NCI-H1436 treated with DMSO at 0.1 percent for 48 hours (cell line): ENCODE measurements around the gene RNASEH2A.
A peak's percentile ranks its signal among the peaks of the same experiment; 100 is the strongest.

ENCODE experiments used
- DNase-seq: peaks from one replicate; lab custom pipeline; 2025; lab: John Stamatoyannopoulos, UW

The RNASEH2A gene

DNA sequence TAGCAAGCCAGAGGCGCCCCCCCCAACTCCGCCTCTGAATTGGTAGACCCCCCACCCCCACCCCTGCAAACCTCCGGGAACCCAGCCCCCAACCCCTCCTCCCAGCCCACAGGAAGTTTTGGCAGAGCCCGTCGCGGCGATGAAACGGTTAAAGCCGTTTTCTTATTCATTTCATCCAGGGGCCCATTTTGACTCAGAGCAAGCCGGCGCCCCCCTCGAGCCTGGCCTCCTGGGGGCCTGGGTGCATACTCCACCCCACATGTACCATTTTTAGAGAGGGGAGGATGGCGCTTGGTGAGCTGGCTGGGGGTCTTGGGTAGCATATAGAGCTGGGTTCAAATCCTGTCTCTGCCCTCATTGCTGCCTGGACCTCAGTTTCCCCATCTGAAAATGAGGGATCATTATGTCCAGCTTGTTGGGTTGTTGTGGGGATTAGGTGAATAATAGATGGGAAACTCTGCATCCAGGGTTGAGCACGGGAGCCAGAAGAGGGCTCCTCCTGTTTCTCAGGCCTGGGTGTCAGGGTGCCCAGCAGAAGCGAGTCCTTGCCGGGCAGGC lies 23.0 kb upstream of the RNASEH2A start:
- no peak for DNase-seq

DNA sequence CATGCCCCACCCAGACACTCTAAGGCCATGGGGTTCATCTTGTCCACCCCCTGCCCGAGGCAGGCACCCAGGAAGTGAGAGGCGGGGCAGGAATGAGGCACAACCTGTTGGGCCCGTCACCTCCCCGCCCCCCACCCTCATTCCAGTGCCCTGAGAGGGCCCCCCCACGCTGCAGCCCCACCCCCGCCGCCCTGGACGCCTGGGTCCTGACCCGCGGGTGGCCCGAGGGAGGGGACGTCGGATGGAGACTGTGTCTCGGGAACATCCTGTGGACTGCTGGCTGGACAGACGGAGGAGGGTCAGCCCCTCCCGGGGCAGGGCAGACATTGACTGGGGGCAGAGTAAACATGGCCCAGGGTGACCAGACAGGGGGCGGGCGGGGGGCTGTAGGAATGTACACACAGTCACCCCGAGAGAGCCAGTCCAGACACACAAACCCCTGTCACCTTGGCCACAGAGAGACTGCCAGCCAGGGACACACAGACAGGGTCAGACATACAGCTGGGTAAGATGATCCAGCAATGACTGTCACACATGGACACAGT lies 22.5 kb upstream of the RNASEH2A start:
- DNase-seq, result no peak

DNA sequence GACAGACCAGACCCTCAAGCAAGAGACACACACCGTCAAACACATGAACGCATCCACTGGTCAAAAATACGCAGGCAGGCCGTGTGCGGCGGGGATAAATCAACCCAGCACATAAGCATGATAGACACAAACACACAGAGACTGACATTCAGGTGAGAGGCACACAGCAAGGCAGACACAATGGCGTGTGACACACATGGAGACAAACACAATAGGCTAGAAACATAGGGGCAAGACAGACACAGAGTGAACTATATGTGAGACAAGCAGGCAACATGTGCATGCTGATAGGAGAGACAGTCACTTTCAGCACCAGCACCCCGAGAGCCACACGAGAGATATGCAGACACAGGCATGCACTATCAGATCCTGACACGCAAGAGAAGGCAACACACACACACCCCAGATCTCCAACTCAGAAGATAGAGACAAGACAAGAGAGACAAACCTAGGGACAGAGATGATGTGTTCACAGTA lies 22.0 kb upstream of the RNASEH2A start:
- DNase-seq, result no peak

DNA sequence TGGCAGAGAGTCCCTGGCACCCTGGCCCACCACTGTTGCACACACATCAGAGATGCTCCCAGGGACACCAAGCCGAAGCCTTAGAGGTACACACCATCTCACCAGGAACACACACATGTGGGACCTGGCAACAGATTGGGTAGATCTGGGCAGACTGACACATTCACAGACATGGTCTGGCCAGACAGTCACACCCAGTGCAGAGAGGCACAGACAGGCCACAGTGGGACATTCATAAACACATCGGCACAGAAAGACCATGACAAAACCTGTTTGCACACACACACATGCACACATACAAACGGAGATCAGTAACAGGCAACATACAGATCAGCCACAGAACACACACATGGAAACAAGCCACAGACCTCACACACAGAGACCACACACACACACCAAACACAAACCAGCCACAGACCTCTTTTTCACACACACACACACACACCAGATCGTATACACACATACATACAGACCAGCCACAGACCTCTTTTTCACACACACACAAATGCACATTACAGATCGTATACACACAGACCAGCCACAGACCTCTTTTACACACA lies 21.4 kb upstream of the RNASEH2A start:
- DNase-seq, result no peak

DNA sequence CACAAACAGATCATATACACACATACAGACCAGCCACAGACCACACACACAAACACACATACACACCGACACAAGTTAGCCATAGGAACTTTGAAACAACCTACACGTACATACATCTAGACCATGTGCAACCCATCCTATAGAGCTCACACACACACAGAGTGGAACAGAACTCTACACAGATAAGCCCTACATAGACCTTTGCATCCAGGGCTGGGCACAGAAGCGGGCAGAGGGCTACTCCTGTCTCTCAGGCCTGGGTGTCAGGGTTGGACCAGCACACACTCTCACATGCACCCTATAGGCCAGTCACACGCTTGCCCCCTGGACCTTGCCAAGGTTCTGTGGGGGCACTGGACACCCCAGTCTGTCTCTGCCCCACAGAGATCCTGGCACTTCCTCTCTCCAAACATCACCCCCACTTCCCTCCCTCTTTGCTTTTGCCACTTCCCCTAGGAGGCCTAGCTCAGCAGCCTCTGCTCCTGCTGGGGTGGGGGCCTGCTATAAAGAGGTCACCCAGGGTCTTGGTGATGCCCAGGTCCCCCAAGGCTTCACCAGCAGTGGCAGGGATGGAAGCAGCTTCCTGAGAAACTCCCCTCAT lies 20.9 kb upstream of the RNASEH2A start:
- DNase-seq, result no peak

DNA sequence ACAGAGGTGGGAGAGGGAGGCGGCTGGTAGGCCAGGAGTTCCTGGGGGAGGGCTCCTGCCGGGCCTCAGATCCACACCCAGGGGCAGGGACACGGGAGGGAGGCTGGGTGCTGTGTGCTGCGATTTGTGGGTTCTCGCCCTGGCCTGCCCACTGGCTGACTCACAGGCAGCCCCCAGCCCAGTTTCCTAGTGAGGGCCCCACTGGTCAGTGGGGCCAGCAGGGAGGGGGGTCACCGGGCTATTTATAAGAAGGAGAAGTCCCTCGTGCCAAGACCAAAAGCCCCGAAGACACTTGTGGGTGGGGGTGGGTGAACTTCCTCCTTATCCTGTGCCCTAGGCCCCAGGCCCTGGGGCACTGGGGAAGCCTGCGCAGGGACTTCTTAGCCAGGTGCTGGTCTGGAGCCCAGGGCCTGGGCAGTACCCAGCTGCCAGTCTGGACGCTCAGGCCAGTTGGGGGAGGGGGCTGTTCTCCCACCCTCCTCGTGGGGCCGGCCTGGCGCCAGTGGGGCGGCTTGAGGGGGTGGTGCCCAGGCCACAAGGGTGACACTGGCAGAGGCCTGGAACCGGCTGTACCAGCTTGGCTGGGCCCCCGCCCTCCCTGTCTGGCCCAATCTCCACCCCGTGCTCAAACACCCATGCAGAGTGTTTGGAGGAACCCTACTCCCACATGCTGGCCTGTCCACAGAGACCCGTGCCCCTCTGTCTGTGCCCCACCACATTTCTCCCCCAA lies 20.1 kb upstream of the RNASEH2A start:
- DNase-seq, result no peak

DNA sequence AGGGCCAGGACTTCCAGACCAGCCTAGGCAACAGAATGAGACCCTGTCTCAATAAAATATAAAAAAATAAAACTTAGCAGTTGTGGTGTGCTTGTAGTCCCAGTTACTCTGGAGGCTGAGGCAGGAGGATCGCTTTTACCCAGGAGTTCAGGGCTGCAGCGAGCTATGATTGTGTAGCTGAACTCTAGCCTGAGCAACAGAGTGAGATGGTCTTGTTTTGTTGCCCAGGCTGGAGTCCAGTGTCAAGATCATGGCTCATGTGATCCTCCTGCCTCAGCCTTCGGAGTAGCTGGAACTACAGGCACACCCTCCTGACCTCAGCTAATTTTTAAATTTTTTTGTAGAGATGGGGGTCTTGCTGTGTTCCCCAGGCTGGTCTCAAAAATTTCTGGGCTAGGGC lies 19.4 kb upstream of the RNASEH2A start:
- no peak for DNase-seq

DNA sequence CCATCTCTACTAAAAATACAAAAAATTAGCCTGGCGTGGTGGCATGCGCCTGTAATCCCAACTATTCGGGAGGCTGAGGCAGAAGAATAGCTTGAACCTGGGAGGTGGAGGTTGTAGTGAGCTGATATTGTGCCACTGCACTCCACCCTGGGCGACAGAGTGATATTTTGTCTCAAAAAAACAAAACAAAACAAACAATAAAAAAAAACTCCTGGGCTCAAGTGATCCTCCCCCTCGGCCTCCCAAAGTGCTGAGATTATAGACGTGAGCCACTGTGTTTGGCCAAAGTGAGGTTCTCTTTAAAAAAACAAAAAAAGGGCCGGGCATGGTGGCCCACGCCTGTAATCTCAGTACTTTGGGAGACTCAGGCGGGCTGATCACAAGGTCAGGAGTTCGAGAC lies 18.9 kb upstream of the RNASEH2A start:
- no peak for DNase-seq

DNA sequence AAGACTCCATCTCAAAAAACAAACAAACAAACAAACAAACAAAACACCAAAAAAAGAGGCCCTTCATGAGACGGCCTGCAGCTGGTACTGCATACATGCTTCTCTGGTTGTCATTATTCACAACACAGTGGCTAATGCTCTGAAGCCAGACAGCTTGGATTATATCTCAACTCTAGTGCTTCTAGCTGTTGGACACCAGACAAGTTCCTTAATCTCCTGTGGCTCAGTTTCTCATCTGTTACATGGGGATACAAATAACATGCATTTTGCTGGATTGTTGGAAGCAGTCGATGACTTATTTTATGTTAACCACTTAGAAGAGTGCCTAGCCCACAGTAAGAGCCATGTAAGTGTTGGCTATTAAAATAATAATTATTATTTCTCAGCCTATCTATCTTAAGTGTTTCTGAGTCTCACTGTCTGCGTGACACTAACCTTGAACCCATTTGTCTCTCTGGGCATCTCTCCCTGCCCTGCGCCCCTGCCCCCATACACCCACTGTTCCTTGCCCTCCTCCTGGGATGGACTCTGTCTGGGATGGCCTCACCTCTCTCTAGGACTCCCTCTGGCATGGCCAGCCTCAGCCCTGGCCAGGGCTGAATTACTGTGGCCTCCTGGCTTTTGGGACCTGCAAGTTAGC lies 18.2 kb upstream of the RNASEH2A start:
- no peak for DNase-seq

DNA sequence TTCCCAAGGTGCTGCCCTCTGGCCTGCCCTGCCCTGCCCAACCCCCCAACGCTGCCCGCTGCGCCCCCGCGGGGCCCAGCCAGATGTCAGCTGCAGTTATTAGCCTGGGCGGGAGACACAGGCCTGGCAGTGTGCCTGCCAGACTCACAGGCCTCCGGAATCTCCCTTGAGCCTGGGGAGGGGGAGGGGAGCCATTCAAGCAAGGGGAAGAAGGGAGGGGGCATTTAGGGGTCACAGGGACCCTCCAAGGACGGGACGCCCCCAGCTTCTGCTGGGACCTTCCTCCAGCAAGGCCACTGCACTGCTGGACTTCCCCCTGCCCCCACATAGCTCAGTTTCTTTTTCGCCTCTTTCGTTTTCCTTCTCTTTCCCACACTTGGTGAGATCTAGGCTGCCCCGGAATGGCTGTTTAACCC lies 17.7 kb upstream of the RNASEH2A start:
- no peak for DNase-seq

DNA sequence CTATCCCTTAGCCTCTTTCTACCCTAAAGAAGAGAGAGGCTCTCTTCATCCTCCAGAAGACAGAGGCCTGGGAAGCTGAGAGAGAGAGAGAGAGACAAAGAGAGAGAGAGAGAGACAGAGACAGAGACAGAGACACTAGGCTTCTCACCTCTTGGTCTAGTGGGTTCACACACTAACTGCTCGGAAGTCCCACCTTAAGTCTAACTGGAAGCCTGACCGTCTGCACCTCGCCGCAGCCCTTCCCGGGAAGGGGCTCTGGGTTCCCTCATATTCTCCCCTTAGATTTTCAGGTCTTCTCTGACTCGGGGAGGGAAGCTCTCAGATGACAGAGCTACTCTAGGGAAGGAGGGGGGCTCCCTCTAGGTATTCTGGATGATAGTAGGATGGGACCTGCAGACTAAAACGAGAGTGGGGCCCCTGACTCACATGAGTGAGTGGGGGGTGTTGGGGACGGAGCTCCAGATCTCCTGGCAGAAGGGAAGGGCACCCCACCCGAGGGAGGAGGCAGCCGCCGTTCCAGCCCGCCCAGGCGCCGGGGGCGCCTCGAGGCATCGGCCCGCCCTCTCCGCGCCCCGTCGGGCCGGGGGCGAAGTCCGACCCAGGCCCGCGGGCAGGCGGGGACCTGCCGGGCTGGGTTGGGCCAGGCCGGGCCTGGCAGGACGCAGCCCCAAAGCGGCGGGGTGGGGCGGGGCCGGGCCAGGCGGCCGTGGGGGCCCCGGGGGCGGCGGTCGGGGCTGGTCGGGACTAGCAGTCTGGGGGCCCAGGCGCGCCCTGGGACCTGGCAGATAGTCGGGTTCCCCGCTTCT lies 17.1 kb upstream of the RNASEH2A start:
- no peak for DNase-seq

DNA sequence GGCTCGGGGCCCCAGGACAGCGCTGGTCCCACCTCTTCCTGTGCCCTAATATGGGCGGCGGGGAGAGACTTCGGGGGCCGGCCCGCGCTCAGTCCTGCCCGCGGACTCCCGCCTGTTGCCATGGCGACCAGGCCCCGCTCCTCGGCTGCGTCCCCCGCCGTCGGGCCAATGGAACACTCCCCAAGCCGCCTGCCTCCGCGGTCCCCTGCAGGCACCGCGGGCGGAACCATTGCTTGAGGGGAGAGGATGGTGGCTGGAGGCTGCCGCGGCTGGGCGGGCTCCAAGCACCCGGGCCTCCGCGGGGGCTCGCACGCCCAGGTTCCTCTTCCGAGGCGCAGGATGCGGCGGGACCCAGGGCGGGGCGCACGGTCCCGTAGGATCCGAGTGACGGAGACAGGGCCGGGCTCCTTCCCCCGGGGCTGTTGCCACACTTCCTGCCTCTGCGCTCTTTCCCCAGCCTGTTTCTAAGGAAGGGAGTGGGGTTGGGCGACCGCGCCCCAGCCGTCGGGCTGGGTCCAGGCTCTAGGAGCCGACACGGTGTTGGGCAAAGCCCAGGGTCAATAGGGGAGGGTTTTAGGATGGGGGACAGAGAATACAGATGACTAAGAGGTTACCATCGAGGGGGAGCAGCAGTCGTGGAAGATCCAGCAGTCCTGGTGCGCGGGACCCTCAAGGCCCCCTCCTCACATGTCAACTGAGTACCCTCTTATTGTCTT lies 16.3 kb upstream of the RNASEH2A start:
- peak; percentile 60 for DNase-seq

DNA sequence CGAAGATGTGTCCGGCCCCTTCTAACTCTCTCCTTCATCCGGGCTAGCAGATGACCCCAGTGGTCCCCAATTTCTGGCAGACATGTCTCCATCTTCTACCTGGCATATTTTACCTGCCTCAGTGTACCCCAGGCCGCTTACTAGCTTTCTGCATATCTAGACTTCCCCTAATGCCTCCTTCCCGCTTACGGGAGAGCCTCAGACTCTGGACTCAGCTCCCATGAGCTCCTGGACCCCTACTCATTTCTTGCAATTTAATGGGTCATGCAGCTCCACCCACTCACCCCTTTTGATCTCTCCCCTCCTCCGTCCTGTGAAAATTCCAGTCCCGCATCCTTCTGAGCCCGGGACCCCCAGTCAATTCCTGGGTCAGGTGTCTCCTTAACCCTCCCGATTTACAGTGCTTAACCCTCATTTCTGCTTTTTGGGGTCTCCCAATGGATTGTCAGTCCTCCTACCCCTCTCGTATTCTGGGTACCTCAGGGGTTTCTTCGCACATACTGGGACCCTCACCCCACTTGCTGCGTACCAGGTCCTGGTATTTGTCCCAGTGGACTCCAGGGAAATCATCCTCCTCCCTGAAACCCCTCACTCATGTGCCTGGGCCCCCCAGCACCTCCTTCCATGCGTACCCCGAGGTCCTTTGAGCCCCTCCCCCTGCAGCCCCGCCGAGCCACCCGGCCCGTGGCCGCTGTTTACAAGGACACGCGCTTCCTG lies 15.6 kb upstream of the RNASEH2A start:
- DNase-seq, result no peak

DNA sequence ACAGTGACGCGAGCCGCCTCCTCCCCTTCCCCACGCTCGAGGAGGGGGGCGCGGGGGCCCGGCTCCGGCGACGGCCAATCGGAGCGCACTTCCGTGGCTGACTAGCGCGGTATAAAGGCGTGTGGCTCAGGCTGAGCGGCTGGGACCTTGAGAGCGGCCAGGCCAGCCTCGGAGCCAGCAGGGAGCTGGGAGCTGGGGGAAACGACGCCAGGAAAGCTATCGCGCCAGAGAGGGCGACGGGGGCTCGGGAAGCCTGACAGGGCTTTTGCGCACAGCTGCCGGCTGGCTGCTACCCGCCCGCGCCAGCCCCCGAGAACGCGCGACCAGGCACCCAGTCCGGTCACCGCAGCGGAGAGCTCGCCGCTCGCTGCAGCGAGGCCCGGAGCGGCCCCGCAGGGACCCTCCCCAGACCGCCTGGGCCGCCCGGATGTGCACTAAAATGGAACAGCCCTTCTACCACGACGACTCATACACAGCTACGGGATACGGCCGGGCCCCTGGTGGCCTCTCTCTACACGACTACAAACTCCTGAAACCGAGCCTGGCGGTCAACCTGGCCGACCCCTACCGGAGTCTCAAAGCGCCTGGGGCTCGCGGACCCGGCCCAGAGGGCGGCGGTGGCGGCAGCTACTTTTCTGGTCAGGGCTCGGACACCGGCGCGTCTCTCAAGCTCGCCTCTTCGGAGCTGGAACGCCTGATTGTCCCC lies 14.9 kb upstream of the RNASEH2A start, which contains the start of gene JUNB:
TSS of gene JUNB (plus strand) at position 142 of the 706 bp plus-strand sequence. CDS start at position 428, 286 bp downstream.
- peak; percentile 66 for DNase-seq

DNA sequence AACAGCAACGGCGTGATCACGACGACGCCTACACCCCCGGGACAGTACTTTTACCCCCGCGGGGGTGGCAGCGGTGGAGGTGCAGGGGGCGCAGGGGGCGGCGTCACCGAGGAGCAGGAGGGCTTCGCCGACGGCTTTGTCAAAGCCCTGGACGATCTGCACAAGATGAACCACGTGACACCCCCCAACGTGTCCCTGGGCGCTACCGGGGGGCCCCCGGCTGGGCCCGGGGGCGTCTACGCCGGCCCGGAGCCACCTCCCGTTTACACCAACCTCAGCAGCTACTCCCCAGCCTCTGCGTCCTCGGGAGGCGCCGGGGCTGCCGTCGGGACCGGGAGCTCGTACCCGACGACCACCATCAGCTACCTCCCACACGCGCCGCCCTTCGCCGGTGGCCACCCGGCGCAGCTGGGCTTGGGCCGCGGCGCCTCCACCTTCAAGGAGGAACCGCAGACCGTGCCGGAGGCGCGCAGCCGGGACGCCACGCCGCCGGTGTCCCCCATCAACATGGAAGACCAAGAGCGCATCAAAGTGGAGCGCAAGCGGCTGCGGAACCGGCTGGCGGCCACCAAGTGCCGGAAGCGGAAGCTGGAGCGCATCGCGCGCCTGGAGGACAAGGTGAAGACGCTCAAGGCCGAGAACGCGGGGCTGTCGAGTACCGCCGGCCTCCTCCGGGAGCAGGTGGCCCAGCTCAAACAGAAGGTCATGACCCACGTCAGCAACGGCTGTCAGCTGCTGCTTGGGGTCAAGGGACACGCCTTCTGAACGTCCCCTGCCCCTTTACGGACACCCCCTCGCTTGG lies 14.1 kb upstream of the RNASEH2A start:
- no peak for DNase-seq

DNA sequence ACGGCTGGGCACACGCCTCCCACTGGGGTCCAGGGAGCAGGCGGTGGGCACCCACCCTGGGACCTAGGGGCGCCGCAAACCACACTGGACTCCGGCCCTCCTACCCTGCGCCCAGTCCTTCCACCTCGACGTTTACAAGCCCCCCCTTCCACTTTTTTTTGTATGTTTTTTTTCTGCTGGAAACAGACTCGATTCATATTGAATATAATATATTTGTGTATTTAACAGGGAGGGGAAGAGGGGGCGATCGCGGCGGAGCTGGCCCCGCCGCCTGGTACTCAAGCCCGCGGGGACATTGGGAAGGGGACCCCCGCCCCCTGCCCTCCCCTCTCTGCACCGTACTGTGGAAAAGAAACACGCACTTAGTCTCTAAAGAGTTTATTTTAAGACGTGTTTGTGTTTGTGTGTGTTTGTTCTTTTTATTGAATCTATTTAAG lies 13.5 kb upstream of the RNASEH2A start:
- DNase-seq, result no peak

DNA sequence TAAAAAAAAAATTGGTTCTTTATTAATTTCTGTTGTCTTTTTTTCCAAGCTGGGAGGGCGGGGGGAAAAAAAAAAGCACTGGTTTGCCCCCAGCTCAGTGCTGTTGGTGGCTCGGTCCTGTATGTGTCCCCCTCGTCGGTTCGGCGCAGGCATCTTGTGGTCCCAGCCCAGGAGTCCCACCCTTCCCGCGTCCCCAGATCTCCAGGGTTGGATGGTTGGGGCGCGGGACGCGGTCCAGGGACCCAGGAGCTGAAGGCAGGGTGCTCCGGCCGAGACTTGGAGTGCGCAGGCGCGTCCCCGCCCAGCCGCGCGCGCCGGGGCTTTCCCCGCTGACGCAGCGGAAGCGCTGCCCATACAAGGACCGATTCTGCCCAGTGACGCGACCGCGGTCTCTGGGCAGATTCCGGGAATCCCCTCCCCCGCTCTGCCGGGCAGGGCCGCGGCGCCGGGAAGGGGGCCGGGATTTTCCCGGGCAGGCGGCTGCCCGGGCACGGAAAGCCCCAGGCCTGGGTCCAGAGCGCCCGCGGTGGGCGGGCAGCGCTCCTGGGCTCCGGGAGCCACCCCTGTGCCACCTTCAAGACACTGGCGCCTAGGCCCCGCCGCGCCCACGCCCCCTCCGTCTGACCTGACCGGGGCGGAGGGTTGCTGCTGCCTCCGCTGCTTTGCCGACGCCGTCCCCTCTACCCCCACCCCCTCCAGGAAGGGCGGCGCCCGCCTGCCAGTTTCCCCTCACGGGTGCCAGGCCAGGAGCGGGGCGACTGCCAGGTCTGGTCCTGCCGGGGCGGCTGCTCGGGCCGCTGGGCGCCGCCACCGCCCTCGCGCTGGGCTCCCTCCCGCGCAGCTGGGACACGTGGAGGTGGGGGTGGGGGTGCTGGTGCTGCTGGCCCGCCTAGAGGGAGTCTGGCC lies 12.8 kb upstream of the RNASEH2A start:
- peak; percentile 51 for DNase-seq
